OCI-M2 (cell line): ENCODE data around the gene ZNF519.
"Not testable (repeated sequence)": the region's sequence is repeated elsewhere in the genome, so short reads cannot be mapped to it uniquely, and the experiment has no call there.

Experiments
- DNase-seq: peaks from one replicate; lab custom pipeline; 2025; ENCODE audit not compliant: unreplicated experiment; lab: John Stamatoyannopoulos, UW

Gene ZNF519

GRCh38 chr18:14132271-14132700 is at the start of gene ZNF519:
TSS of gene ZNF519 (minus strand) at chr18:14132435. CDS start at chr18:14132277, 158 bp downstream.
- peak; percentile 53 for DNase-seq

- DNase-seq: no peak
Observed at GRCh38 chr18:14179306-14179705, 47.1 kb upstream of the ZNF519 start.

DNA sequence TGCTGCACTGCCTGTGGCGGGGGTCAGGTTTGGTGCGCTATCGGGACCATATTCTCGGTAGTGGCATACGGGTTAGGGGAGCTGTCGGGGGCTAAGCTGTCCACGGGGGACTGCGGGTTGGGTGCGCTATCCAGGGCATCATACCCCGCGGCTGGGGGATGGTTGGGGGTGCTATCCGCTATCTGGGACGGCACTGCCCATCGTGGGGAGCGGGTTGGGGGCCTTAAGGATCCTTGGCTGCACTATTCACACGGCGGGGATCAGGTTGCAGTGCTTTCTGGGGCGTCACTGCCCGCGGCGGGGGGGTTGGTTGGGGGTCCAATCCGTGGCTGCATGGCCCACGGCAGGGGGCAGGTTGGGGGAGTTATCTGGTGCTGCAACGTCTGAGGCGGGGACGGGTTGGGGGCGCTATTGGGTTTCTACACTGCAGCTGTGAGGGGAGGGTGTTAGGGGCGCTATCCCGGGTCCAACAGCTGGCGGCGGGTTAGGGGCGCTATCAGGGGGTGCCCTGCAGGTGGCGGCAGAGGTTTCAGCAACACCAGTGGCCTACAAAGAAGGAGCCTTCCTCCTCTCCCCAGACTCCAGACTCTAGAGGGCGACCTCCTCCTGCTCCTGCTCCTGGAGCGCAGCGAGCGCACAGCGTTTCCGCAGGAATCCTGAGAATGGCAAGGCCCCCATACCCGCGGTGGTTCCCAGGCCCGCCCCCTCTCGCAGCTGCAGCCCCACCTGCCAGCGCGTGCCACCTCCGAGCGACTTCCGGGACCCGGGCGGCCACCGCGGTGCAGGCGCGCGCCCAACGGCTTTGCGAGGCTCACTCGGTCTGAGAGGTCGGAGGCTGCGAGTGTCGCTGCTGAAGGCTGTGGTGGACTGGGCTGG is 46.3 kb upstream of the ZNF519 start:
- not testable (repeated sequence) for DNase-seq

DNA sequence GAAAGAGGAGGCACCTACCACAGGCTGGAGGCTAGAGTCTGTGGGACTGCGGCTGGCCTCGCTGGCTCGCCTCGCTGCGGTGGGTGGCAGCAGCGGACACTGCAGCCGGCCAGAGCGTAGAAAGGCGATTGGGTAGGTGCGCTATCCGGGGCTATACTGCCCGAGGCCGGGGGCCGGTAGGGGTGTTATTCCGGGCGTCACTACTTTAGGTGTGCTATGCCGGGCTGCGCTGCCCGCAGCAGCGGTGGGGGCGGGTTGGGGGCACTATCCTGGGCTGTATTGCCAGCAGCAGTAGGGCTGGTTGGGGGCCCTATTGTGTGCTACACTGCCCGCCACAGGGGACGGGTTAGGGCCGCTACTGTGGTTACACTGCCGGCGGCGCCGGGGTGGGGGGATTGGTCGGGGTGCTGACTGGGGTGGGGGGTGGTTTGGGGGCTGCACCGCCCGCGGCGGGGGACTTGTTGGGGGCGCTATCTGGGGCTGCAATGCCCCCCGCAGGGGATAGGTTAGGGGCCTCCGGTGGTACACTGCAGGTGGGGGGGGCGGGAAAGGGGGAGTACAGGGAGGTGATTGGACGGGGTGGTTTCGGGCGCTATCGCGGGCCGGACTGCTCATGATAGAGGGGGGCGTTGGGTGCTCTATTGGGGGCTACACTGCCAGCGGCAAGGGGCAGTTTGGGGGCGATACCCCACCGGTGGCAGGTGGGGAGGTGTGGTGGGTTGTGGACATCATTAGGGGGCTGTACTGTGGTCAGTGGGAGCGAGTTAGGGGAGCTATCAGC is 45.5 kb upstream of the ZNF519 start:
- DNase-seq: not testable (repeated sequence)

DNA sequence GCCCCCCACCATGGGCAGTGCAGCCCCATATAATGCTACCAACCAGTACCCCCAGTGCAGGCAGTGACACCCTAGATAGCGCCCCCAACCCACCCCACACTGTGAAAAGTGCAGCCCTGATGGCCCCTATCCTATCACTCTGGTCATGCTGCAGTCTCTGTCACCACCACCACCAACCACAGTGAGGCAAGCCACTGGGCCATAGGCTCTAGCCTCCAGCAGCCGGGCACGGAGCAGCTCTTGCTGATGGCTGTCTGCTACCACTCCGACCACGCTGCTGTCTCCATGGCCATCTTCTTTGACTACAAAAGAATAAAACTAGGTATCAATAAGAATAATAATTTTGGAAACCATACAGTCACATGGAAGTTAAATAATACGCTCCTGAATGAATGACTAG is 43.2 kb upstream of the ZNF519 start:
- not testable (repeated sequence) for DNase-seq

GRCh38 chr18:14174706-14175085 is 42.5 kb upstream of the ZNF519 start:
- no peak for DNase-seq

GRCh38 chr18:14174002-14174705 is 41.9 kb upstream of the ZNF519 start:
- DNase-seq: not testable (repeated sequence)

DNA sequence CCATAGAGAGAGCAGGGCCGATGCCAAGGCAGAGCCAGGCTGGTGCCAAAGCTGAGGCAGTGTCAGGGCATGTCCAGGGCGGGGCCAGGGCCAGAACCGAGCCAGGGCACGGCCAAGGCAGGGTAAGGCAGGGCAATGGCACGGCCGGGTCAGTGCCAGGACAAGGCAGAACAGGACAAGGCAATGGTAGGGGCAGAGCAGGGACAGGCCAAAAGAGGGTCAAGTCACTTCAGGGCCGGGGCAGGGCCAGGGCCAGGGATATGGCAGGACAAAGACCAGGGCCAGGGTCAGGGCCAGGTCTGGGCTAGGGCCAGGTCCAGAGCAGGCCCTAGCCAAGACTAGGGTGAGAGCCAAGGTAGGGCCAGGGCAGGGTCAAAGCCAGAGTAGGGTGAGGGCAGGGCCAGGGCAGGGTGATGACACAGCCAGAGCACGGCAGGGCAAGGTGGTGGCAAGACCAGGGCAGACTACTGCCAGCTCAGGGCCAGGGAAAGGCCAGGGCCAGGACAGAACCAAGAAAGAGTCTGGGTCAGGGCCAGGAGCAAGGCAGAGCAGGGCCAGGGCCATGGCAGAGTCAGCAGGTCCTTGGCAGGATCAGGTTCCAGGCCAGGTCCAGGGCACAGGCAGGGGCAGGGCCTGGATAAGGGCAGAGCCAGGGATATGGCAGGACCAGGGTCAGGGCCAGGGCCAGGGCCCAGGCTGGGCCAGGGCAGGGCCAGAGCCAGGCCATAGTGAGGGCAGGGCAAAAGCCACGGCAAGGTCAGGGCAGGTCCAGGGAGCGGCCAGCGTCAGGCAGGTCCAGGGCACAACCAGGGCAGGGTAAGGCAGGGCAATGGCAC is 41.1 kb upstream of the ZNF519 start:
- not testable (repeated sequence) for DNase-seq

DNA sequence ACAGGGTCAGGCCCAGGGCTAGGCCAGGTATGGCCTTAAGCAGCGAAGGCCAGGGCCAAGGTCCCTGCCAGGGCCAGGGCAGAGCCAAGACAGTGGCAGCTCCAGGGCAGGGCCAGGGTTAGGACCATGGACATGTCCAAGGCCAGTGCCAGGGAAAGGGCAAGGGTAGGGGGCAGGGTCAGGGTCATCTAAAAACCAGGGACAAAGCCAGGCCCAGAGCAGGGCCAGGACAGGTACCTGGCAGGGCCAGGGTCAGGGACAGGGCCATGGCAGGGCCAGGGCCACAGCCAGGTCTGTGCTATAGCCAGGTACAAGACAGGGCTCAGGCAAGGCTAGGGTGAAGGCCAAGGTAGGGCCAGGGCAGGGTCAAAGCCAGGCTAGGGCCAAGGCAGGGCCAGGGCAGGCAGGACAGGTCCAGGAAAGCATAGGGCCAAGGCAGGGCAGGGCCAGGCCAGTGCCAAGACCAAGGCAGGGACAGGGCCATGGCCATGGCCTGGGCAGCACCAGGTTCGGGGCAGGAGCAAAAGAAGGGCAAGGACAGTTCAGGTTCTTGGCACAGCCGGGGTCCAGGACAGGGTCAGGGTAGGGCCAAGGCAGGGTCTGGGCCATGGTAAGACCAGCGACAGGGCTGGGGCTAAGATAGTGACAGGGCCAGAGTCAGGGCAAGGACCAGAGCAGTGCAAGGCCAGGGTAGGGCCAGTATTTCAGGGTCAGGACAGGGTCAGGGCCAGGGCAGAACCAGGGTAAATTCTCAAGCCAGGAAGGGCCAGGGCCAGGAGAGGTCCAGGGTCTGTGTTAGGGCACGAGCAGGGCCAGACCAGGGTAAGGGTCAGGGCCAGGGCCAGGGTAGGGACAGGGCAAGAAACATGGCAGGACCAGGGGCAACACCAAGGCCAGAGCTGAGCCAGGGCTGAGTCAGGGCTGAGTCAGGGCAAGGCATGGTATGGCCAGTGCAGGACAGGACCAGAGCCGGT is 40.2 kb upstream of the ZNF519 start:
- not testable (repeated sequence) for DNase-seq

GRCh38 chr18:14171301-14172141 is 39.3 kb upstream of the ZNF519 start:
- not testable (repeated sequence) for DNase-seq

DNA sequence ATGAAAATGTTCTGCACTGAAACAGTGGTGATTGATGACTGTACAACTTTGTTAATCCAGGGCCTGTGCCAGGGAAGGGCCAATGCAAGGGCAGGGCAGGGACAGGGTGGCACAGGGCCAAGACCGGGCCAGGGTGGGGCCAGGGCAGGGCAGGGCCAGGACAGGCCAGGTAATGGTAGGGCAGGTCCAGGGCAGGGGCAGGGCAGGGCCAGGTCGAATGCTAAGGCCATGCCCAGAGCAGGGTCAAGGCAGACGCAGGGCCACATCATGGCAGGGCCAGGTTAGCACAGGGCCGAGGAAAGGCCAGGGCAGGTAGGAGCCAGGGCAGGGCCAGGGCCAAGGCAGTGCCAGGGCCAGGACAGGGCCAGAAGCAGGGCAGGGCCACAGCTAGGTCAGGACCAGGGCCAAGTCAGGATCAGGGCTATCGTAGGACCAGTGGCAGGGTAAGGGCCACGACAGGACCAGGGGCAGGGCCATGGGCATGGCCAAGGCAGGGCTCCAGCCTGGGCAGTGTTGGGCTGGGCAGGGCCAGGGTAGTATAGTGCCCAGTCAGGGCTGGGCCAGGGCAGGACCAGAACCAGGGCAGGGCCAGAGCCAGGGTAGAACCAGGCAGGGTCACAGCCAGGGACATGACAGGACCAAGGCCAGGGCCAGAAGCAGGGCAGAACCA is 38.3 kb upstream of the ZNF519 start:
- not testable (repeated sequence) for DNase-seq

GRCh38 chr18:14162915-14163314 is 30.7 kb upstream of the ZNF519 start:
- DNase-seq: not testable (repeated sequence)

GRCh38 chr18:14151564-14152113 is 19.4 kb upstream of the ZNF519 start:
- DNase-seq: not testable (repeated sequence)

DNA sequence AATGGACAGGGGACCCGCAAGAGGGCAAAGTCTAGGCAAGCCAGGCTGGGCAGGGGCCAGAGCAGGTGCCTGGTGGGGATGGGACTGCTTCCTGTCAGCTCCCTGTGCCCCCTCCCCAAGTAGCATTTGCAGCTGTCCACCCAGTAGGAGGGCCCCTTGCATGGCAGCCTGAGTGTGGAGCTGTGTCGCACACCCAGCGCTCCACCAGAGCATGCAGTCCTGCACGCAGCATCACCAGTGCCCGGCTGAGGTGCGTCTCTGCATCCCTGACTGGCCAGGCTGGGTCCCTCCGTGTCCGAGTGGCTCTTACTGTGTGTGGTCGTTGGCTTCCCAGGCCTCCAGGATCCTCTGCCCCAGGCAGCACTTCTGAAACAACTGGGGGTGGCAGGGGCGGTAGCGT is 18.5 kb upstream of the ZNF519 start:
- DNase-seq: not testable (repeated sequence)

DNA sequence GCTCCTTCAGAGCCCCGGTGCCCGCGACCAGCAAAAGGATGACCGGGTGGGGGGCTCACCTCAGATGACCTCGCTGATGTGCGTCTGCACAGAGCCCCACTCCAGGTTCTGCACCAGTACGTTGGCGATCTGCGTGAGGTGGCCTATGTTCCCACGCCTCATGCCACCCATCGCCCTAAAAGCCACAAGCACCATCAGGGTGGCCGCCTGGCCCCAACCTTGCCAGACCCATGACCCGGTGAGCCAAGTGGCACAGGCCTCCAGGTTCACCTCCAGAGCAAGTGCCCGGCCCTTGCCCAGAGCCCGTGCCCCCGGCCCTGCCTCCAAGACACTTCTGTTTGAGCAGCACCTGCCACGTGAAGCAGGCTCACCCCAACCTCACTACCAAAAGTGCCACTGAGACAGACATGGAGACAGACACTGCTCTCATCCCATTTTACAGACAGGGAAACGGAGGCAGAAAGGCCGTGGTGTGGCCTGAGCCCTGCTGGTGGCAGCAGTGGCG is 17.7 kb upstream of the ZNF519 start:
- DNase-seq: not testable (repeated sequence)

GRCh38 chr18:14149121-14149850 is 17.1 kb upstream of the ZNF519 start:
- not testable (repeated sequence) for DNase-seq
